Thyroid gland (tissue), 4 donors: ENCODE measurements around the gene KRT23.

ENCODE experiments used
- POLR2A ChIP-seq, 2 donors: fragments of 450-650 bp; IDR thresholded peaks; one replicate each; pipeline ENCODE4 v1.6.1; 2017; ENCODE audit warnings: antibody characterized with exemption in 2 of 2, mild to moderate bottlenecking in 2 of 2, moderate library complexity in 1 of 2
- TF ChIP-seq, protein P1 (sequence below), 6 experiments: fragments of 200-600 bp in 3 of 6; fragments of 450-650 bp in 3 of 6; sonication (generic) in 3 of 6; IDR thresholded peaks; one replicate each; pipeline ENCODE4 v1.5.1; 2016 to 2019; ENCODE audit warnings: antibody characterized with exemption in 6 of 6, mild to moderate bottlenecking in 2 of 6, inconsistent platforms in 1 of 6, moderate library complexity in 1 of 6

GRCh38 chr17:40978575-40979151 lies 41.2 kb upstream of the KRT23 start:
- TF ChIP-seq POLR2A (IDR thresholded peaks at IDR 0.05) = no peak
- TF ChIP-seq, protein P1, sequence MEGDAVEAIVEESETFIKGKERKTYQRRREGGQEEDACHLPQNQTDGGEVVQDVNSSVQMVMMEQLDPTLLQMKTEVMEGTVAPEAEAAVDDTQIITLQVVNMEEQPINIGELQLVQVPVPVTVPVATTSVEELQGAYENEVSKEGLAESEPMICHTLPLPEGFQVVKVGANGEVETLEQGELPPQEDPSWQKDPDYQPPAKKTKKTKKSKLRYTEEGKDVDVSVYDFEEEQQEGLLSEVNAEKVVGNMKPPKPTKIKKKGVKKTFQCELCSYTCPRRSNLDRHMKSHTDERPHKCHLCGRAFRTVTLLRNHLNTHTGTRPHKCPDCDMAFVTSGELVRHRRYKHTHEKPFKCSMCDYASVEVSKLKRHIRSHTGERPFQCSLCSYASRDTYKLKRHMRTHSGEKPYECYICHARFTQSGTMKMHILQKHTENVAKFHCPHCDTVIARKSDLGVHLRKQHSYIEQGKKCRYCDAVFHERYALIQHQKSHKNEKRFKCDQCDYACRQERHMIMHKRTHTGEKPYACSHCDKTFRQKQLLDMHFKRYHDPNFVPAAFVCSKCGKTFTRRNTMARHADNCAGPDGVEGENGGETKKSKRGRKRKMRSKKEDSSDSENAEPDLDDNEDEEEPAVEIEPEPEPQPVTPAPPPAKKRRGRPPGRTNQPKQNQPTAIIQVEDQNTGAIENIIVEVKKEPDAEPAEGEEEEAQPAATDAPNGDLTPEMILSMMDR (IDR thresholded peaks at IDR 0.05) = no peak
